HG02623 (cell line): ENCODE measurements around the gene ATL3.
"Not testable (repeated sequence)": the region's sequence is repeated elsewhere in the genome, so short reads cannot be mapped to it uniquely, and the experiment has no call there.

Experiments used
- ATAC-seq: cut with Tn5 transposase; IDR thresholded peaks from one replicate; pipeline ENCODE4 v1.9.1; 2021; ENCODE audit warnings: moderate library complexity; ENCODE audit not compliant: unreplicated experiment

ATL3 gene

DNA sequence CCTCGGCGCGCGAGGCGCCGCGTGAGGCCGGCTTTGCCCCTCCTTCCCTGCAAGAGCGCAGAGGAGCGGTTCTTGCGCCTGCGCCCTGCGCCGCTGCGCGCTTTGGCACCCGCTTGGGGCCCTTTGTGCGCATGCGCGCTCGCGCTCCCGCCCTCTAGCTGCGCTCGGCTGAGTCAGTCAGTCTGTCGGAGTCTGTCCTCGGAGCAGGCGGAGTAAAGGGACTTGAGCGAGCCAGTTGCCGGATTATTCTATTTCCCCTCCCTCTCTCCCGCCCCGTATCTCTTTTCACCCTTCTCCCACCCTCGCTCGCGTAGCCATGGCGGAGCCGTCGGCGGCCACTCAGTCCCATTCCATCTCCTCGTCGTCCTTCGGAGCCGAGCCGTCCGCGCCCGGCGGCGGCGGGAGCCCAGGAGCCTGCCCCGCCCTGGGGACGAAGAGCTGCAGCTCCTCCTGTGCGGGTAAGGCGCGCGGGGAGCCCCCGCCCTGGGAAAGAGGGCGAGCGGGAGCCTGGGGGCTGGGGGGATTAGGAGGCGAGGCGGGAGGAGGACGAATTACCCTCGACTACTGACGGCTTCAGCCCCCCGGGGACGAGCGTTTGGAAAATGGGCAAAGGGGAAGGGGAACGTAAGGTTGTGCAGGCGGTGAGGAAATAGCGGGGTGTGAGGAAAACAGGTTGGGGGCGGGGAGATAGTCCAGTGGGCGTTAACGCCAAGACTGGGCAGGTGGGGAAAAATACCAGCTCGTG is 10.3 kb upstream of the ATL3 start, which contains the start of gene RTN3:
Gene RTN3 (plus strand): TSS at position 180 of the 745 bp plus-strand sequence. CDS start 137 bp downstream, at position 317.
- ATAC-seq: peak; percentile 84

GRCh38 chr11:63680834-63681320 is 9.7 kb upstream of the ATL3 start:
- ATAC-seq: no peak

- no peak for ATAC-seq
Measured at GRCh38 chr11:63673579-63673978, 2.4 kb upstream of the ATL3 start.

DNA sequence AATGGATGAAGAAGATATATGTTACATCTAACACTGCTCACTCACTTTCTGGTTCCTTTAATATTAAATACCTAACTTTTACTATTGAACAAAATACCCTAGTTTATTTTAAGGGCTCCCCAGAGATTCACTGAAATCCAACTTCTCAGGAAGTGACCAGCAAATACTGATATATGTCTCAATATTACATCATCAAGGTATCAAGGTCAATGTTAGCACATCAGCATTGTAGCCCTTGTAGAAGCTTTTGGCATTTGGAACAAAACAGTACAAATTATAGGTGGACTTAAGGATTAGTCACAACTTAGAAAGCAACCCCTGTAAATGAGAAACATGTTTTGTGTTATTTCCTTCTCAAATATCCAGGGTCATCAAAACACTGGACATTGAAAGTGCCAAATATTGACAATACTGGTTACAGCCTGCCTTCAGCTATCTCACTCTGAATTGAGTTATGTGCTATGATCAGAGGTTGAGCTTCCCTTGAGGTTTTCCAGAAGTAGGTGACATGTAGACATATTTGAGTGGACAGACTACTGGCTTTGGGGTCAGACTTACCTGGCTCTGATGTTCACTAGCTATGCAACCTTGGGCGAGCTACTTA is 1.9 kb upstream of the ATL3 start:
- no peak for ATAC-seq

DNA sequence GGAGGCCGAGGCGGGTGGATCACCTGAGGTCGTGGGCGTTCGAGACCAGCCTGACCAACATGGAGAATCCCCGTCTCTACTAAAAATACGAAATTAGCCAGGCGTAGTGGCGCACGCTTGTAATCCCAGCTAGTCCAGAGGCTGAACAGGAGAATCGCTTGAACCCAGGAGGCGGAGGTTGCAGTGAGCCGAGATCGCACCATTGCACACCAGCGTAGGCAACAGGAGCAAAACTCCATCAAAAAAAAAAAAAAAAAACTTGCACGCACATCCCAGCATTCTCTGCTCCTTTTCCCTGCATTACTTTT is 934 bp upstream of the ATL3 start:
- no peak for ATAC-seq

- ATAC-seq: peak; percentile 24
Measured at GRCh38 chr11:63670433-63671321, 499 bp downstream of the ATL3 start.

- no peak for ATAC-seq
Measured at GRCh38 chr11:63670096-63670432, 1.1 kb downstream of the ATL3 start.

DNA sequence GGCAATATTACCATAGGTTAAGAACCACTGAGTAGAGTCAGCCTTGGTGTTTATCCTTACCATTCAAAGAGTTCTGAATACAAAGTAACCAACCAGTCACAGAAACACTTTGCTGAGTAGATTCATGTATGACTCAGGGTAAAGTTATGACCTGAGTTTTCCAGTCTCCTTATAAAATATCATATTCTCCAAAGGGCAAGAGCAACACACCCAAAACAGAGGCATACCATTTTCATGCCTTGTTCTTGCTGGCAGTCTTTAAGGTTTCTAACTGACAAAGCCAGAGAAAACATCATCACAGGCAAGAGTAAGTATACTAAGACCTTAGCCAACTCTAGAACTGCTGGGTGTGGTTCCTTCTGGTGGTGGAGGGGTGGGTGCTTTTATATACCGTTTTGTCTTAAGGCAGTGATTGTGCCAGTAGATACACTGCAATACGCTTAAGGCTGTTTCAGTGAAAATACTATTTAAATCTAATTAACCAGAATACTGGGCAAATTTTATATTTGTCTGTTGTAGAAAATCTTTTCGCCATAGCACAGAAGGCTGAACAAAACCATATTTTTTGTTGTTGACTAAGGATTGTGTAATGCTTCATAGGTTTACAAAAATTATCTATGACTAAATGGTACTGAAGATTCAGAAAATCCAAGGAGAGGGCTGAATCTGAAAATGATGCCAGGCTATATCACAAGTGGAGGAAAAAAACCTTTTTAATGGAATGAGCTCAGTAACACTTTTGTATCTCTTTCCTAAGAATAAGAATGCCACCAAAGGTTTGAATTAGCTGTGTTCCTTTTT is 3.0 kb downstream of the ATL3 start:
- no peak for ATAC-seq

DNA sequence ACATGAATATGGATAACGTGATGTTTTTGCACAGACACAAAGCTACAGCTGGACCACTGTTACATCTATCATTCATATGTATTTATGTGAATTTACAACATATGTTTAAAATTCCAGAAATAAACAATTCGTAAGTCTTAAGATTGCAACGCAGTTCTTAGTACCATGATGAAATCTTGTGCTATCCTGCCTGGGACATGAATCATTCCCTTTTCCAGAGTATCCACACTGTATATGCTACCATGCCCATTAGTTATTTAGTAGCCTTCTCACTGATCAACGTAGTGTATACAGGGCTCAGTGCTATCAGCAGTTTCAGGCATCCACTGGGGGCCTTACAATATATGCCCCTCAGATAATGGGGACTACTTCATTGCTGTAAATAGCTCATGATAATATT is 4.3 kb downstream of the ATL3 start:
- ATAC-seq: no peak

DNA sequence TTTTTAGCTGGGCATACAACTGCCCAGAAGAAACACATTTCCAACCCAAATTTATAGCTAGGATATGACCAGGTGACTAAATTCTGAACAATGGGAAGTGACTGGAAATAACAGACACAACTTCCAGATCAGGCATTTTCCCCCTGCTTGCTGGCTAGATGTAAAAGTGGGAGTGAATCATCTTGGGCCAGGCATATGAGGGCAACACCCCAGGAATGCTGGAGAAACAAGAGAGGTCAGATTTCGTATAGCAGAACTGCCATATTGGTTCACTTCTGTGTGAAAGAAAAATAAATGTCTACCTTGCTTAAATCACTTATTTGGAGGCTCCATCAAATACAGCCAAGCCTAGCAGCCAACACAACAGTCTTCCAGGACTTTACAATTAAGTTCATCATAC is 7.4 kb downstream of the ATL3 start:
- no peak for ATAC-seq

DNA sequence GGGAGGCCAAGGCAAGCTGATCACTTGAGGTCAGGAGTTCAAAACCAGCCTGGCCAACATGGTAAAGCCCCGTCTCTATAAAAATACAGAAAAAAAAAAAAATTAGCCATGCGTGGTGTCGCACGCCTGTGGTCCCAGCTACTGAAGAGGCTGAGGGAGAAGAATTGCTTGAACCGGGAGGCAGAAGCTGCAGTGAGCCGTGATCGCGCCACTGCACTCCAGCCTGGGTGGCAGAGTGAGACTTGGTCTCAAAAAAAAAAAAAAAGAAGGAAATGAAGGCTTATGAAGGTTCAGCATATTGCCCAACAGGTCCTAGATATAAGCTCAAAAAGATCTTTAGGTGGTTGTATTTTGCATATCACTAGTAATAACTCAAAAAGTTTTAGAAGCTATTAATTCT is 10.2 kb downstream of the ATL3 start:
- no peak for ATAC-seq

DNA sequence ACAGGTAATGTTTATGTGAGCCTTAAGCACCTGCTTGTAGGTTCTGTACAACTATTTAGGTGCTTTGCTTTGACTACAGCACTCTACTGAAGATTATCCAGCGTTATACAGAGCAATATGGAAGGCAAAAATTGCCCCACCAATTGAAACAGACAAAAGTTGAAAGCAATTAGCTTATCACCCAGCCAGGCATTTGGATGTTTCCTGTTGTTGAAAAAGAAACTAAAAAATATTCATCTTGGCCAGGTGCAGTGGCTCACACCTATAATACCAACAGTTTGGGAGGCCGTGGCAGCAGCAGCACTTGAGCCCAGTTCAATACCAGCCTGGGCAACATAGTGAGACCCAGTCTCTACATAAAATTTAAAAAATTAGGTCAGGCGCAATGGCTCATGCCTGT is 18.5 kb downstream of the ATL3 start:
- ATAC-seq: no peak

DNA sequence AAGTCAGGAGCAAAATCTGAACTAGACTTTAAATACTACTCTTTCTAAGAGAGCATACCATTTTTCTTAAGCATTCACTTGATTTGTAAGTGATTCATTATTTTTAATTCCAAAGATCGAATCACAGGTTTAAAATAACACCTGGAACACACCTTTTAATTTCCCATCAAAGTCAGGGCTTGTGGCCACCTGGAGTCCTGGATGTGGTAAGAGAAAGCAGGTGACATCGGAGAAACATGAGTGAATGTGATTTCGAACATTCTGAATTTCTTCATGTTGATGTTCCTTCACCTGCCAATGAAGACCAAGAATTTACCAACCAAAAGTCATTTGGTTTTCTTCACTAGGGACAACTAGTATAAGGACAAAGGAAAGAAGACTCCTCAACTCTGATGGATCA is 28.0 kb downstream of the ATL3 start:
- ATAC-seq: no peak

DNA sequence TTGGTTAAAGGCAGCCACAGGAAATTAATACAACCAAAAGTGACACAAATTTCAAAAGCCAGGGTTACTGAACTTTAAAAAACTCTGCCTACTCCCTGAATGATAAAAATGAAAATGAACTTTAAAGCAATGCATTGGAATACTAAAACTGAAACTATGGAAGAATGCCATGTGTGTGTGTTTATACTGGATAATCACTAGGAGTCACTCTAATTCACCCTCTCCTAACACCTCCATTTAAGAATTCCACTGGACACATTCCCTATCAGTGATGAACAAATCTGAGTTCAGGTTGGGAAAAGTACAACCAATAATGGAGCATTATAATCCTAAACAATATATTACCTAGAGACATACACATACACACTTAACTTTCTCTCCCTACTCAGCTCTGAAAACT is 29.4 kb downstream of the ATL3 start:
- ATAC-seq: no peak

DNA sequence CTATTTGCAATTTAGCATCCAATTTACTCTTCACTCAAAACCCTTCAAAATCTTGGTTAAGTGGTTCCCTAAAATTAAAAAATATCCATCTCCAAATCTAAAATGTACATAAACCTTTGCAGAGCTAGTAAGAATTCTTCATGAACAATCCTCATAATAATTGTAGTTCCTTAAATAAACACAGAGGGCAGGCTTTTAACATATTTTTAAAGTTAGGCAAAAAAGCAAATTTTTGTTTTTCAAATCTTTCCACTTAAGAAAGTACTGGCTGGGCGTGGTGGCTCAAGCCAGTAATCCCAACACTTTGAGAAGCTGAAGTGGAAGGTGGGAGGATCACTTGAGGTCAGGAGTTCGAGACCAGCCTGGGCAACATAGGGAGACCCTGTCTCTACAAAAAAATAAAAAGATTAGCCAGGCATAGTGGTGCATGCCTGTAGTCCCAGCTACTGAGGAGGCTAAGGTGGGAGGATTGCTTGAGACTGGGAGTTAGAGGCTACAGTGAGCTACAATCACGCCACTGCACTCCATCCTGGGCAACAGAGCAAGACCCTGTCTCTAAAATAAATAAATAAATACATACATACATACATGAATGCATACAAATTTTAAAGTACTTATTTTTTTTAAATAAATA is 31.9 kb downstream of the ATL3 start:
- no peak for ATAC-seq

- not testable (repeated sequence) for ATAC-seq
Measured at GRCh38 chr11:63638436-63638835, 32.7 kb downstream of the ATL3 start.

GRCh38 chr11:63635762-63636465 is 35.3 kb downstream of the ATL3 start:
- ATAC-seq: no peak

- ATAC-seq: no peak
Measured at GRCh38 chr11:63629426-63629825, 41.8 kb downstream of the ATL3 start.

- no peak for ATAC-seq
Measured at GRCh38 chr11:63623513-63624140, 47.5 kb downstream of the ATL3 start.
